Loucy (cell line): Measurements from ENCODE around the gene LONP2.
"Not testable (repeated sequence)": the region's sequence is repeated elsewhere in the genome, so short reads cannot be mapped to it uniquely, and the experiment has no call there.

ENCODE experiments used
- H2AFZ ChIP-seq: fragments of 200-600 bp; sonication (generic); 2 replicates; pipeline ENCODE4 v1.6.0; 2016; ENCODE audit warnings: antibody characterized with exemption, mild to moderate bottlenecking, low read length, moderate library complexity
- H3F3A ChIP-seq: fragments of 200-600 bp; 2 replicates; pipeline ENCODE4 v1.6.0; 2016; ENCODE audit warnings: antibody characterized with exemption, low read depth, mild to moderate bottlenecking
- H3K27me3 ChIP-seq: fragments of 200-600 bp; sonication (generic); 2 replicates; pipeline ENCODE4 v1.6.1; 2014; ENCODE audit warnings: low read length, mild to moderate bottlenecking; ENCODE audit not compliant: insufficient read depth, poor library complexity, severe bottlenecking
- H3K36me3 ChIP-seq: fragments of 200-600 bp; sonication (generic); 2 replicates; pipeline ENCODE4 v1.6.1; 2016; ENCODE audit warnings: low read length; ENCODE audit not compliant: insufficient read depth
- H3K4me1 ChIP-seq: fragments of 200-600 bp; sonication (generic); 2 replicates; pipeline ENCODE4 v1.5.1; 2014; ENCODE audit warnings: low read length, mild to moderate bottlenecking; ENCODE audit not compliant: insufficient read depth, poor library complexity, severe bottlenecking
- H3K4me2 ChIP-seq: fragments of 200-600 bp; sonication (generic); 2 replicates; pipeline ENCODE4 v1.6.0; 2014; ENCODE audit warnings: antibody characterized with exemption, low read length, low read depth, mild to moderate bottlenecking; ENCODE audit not compliant: poor library complexity, severe bottlenecking
- H3K4me3 ChIP-seq: fragments of 200-600 bp; sonication (generic); 2 replicates; pipeline ENCODE4 v1.5.1; 2014; ENCODE audit warnings: low read length, mild to moderate bottlenecking, mixed read lengths; ENCODE audit not compliant: poor library complexity, severe bottlenecking
- H3K79me2 ChIP-seq: fragments of 200-600 bp; sonication (generic); 2 replicates; pipeline ENCODE4 v1.6.1; 2014; ENCODE audit warnings: low read length; ENCODE audit not compliant: insufficient read depth
- H3K9ac ChIP-seq: fragments of 200-600 bp; sonication (generic); 2 replicates; pipeline ENCODE4 v1.6.0; 2014; ENCODE audit warnings: mild to moderate bottlenecking, low read depth, low read length, moderate library complexity; ENCODE audit not compliant: poor library complexity, severe bottlenecking
- H3K9me2 ChIP-seq: fragments of 200-600 bp; sonication (generic); replicated peaks from 2 replicates; pipeline ENCODE4 v1.6.1; 2016; ENCODE audit warnings: low read depth, low read length, mixed read lengths
- H3K9me3 ChIP-seq: fragments of 200-600 bp; sonication (generic); 2 replicates; pipeline ENCODE4 v1.6.1; 2014; ENCODE audit warnings: mild to moderate bottlenecking, antibody characterized with exemption, low read length, low read depth; ENCODE audit not compliant: insufficient read depth
- H4K20me1 ChIP-seq: fragments of 200-600 bp; sonication (generic); 2 replicates; pipeline ENCODE4 v1.6.0; 2014; ENCODE audit warnings: antibody characterized with exemption, low read length, mild to moderate bottlenecking; ENCODE audit not compliant: insufficient read depth, poor library complexity, severe bottlenecking
- CTCF ChIP-seq: fragments of 200-600 bp; sonication (generic); conservative IDR thresholded peaks from 2 replicates; pipeline ENCODE4 v1.5.1; 2014; ENCODE audit warnings: mild to moderate bottlenecking, antibody characterized with exemption, low read length
- EZH2phosphoT487 ChIP-seq: fragments of 200-600 bp; IDR thresholded peaks from 2 replicates; pipeline ENCODE4 v1.6.1; 2018; ENCODE audit warnings: antibody characterized with exemption, mild to moderate bottlenecking, moderate library complexity, borderline replicate concordance

Gene LONP2

GRCh38 chr16:48394355-48394703 lies 150.2 kb downstream of the LONP2 start:
- Histone ChIP-seq H3K79me2 (no peaks in the 10 kb centered on the region), H3K4me1 (no peaks in the 10 kb centered on the region), H3K27me3 (no peaks in the 10 kb centered on the region), H3K4me3 (no peak overlapping the region), H4K20me1 (no peaks in the 10 kb centered on the region), H3K36me3 (no peaks in the 10 kb centered on the region), H3K9me2 (no peaks in the 10 kb centered on the region), H2AFZ (no peak overlapping the region), H3F3A (no peaks in the 10 kb centered on the region), H3K4me2 (no peak overlapping the region), H3K9me3 (no peaks in the 10 kb centered on the region), H3K9ac (no peak overlapping the region)
- TF ChIP-seq EZH2phosphoT487 (no peak), CTCF (no peak)

- no peaks in the 10 kb centered on the region for H3F3A ChIP-seq
- H3K36me3 ChIP-seq, result no peaks in the 10 kb centered on the region
- H3K4me2 ChIP-seq, result no peak overlapping the region
- H2AFZ ChIP-seq, result no peak overlapping the region
- H3K4me1 ChIP-seq, result no peaks in the 10 kb centered on the region
- H3K4me3 ChIP-seq, result no peak overlapping the region
- no peaks in the 10 kb centered on the region for H3K27me3 ChIP-seq
- H3K9ac ChIP-seq, result no peak overlapping the region
- H4K20me1 ChIP-seq, result no peaks in the 10 kb centered on the region
- TF ChIP-seq CTCF (no peak), EZH2phosphoT487 (no peak)
- H3K9me2 ChIP-seq, result no peaks in the 10 kb centered on the region
- H3K79me2 ChIP-seq, result no peaks in the 10 kb centered on the region
- no peaks in the 10 kb centered on the region for H3K9me3 ChIP-seq
These were observed 151.3 kb downstream of the LONP2 start for GRCh38 chr16:48395375-48395774.

DNA sequence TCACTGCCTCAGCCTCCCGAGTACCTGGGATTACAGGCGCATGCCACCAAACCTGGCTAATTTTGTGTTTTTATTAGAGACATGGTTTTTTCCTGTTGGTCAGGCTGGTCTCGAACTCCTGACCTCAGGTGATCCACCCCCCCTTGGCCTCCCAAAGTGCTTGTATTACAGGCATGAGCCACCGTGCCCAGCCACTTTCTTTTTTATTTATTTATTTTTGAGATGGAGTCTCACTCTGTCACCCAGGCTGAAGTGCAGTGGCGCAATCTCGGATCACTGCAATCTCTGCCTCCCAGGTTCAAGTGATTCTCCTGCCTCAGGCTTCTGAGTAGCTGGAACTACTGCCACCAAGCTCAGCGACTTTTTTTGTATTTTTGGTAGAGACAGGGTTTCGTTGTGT lies 158.4 kb downstream of the LONP2 start:
- not testable (repeated sequence) for H4K20me1 ChIP-seq, H3K9me2 ChIP-seq, H3K79me2 ChIP-seq, H3K27me3 ChIP-seq, H3F3A ChIP-seq, H3K4me2 ChIP-seq, H2AFZ ChIP-seq, H3K9me3 ChIP-seq, H3K9ac ChIP-seq, H3K4me3 ChIP-seq, H3K36me3 ChIP-seq, H3K4me1 ChIP-seq

DNA sequence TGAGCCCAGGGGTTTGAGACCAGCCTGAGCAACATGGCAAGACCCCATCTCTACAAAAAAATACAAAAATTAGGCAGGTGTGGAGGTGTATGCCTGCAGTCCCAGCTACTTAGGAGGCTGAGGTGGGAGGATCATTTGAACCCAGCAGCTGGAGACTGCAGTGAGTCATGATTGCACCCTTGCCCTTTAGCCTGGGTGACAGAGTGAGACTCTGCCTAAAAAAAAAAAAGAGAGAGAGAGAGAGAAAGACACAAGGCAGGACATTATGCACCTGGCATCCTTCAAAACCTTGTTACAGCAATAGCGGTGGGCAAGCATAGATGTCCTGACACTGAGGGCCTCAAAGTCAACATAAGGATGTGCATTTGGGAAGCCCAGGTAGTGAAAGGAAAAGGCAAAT lies 161.1 kb downstream of the LONP2 start:
- TF ChIP-seq CTCF (no peak), EZH2phosphoT487 (no peak)
- peaks cover 6% of the 10 kb centered on the region for H3K4me1 ChIP-seq
- H3K9me3 ChIP-seq, result no peaks in the 10 kb centered on the region
- no peaks in the 10 kb centered on the region for H3K27me3 ChIP-seq
- no peak overlapping the region for H2AFZ ChIP-seq
- H3K4me2 ChIP-seq, result no peak overlapping the region
- H4K20me1 ChIP-seq, result no peaks in the 10 kb centered on the region
- H3F3A ChIP-seq, result no peaks in the 10 kb centered on the region
- H3K79me2 ChIP-seq, result no peaks in the 10 kb centered on the region
- H3K9me2 ChIP-seq, result no peaks in the 10 kb centered on the region
- no peaks in the 10 kb centered on the region for H3K36me3 ChIP-seq
- no peak overlapping the region for H3K4me3 ChIP-seq
- no peak overlapping the region for H3K9ac ChIP-seq
